ENCODE data around the gene ITPRIP. TPM values are rescaled to one million over a fixed set of nuclear protein-coding genes. Genes with fewer than 3 reads are reported as not detected.

ITPRIP gene
- total RNA-seq, 4 donors from 2014 or later: 1.8 to 25.1 (median 6.6) TPM

DNA sequence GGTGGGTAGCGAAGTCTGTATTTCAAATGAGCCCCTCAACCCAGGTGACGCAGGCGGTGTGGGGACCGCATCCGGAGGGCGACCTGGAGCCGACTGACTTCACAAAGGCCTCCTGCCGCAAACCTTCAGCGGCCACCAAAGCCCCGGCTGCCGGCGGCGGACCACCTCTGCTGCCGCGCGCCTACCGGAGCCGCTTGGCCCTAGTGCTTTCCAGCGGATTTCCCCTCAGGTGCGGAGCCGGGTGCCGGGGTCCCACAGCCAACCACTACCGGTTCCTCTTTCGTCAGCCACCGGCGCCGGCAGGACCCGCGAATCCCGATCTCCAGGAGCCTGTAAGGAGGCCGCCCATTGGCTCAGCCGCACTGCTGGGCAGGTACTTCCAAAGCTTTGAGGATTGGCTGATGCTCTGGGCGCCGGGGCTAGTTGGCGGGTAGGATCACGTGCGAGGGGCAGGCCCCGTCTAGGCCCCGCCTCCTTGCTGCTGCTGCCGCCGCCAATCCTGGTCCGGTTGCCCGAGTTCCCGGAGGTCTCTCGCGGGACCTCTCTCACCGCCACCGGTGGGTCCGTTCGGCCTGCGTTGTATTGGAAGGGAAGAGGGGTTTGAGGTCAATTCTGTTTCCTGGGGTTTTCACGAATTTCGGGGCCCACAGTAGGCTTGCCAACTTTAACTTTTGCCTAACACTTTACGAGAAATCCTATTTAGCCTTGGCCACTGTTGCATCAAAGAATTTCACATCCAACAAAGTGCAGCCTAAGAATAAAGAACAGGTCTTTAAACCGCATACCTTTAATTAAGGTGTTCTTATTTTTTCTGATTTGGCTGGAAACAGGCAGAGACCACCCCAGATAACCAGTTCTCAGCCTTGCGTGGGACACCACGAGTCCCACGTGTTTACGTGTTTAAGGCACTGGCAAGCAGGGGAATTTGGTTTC, 69.3 kb downstream of the ITPRIP start, which contains the start of gene GSTO2:
TSS of gene GSTO2 (plus strand) at position 472 of the 933 bp plus-strand sequence. CDS start 5,732 bp downstream, outside the sequence.
- in situ Hi-C loops (cut with MboI; ENCODE audit: low pct_ligation_motif_present in 1 of 4, low pct_unique_long_range_greater_than_20kb in 1 of 4, low sequenced_read_pairs in 3 of 4): no loop called here
- 5 to 13% methylated on average over 6 to 59 of the region's 59 CpGs for WGBS, 2 donors (ENCODE audit: low coverage in 1 of 2)
- H3K36me3 ChIP-seq: peaks cover 0 to 20% (median 4%) of the 10 kb centered on the region in 4 donors

DNA sequence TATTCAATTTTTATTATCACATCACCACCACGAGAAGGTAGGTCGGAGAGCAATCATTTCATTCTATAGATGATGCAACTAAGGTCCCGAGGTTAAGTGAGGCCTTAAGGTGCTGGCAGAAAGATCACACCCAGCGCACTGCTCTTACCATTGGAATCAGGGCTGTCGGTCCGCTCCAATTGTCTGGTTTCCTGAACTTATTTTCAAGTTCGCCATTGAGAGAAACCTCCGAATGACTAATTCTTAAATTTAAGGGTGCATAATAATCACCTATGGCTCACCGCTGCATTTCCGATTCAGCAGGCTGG, 69.9 kb downstream of the ITPRIP start:
- intact Hi-C loops (cut with DNase I; ENCODE audit: low total_unique reads) (no loop called here), in situ Hi-C loops (cut with MboI; ENCODE audit: low pct_ligation_motif_present in 1 of 4, low pct_unique_long_range_greater_than_20kb in 1 of 4, low sequenced_read_pairs in 3 of 4) (no loop called here)
- DNase-seq: no peak
- TF ChIP-seq, protein P1, sequence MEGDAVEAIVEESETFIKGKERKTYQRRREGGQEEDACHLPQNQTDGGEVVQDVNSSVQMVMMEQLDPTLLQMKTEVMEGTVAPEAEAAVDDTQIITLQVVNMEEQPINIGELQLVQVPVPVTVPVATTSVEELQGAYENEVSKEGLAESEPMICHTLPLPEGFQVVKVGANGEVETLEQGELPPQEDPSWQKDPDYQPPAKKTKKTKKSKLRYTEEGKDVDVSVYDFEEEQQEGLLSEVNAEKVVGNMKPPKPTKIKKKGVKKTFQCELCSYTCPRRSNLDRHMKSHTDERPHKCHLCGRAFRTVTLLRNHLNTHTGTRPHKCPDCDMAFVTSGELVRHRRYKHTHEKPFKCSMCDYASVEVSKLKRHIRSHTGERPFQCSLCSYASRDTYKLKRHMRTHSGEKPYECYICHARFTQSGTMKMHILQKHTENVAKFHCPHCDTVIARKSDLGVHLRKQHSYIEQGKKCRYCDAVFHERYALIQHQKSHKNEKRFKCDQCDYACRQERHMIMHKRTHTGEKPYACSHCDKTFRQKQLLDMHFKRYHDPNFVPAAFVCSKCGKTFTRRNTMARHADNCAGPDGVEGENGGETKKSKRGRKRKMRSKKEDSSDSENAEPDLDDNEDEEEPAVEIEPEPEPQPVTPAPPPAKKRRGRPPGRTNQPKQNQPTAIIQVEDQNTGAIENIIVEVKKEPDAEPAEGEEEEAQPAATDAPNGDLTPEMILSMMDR (IDR thresholded peaks at IDR 0.05): no peak
- TF ChIP-seq POLR2A (IDR thresholded peaks at IDR 0.05) (no peak), EP300 (IDR thresholded peaks at IDR 0.05; ENCODE audit: low read depth) (no peak), POLR2AphosphoS5 (IDR thresholded peaks at IDR 0.05) (no peak)
- no peaks in the 10 kb centered on the region for H3K27me3 ChIP-seq
- WGBS, 2 donors (ENCODE audit: low coverage in 1 of 2): 12% methylated on average over 10 of the region's 10 CpGs; no CpG with 5 or more reads in 1 of the 2 donors
- peaks cover 4 to 19% (median 16%) of the 10 kb centered on the region in 4 donors for H3K4me1 ChIP-seq
- H3K27ac ChIP-seq: peak overlapping the region; percentile 86 to 96 (median 90)
- peak overlapping the region; percentile 65 to 99 (median 76) for H3K4me3 ChIP-seq
- no peaks in the 10 kb centered on the region for H3K9me3 ChIP-seq
- H3K36me3 ChIP-seq: peaks cover 0 to 24% (median 4%) of the 10 kb centered on the region in 4 donors

More for the DNA sequence above, 69.3 kb downstream of the ITPRIP start, which contains the start of gene GSTO2:
- intact Hi-C loops (cut with DNase I; ENCODE audit: low total_unique reads): no loop called here
- no peaks in the 10 kb centered on the region for H3K9me3 ChIP-seq
- DNase-seq: peak; percentile 99
- H3K27ac ChIP-seq: peak within 1 kb of the TSS; percentile 86 to 96 (median 90)
- H3K4me1 ChIP-seq: peaks cover 4 to 19% (median 16%) of the 10 kb centered on the region in 4 donors
- H3K27me3 ChIP-seq: no peaks in the 10 kb centered on the region
- TF ChIP-seq POLR2AphosphoS5 (IDR thresholded peaks at IDR 0.05) (peak; percentile 76 to 84 (median 82)), EP300 (IDR thresholded peaks at IDR 0.05; ENCODE audit: low read depth) (no peak), POLR2A (IDR thresholded peaks at IDR 0.05) (peak; percentile 86)
- H3K4me3 ChIP-seq: peak within 1 kb of the TSS; percentile 65 to 99 (median 76)

DNA sequence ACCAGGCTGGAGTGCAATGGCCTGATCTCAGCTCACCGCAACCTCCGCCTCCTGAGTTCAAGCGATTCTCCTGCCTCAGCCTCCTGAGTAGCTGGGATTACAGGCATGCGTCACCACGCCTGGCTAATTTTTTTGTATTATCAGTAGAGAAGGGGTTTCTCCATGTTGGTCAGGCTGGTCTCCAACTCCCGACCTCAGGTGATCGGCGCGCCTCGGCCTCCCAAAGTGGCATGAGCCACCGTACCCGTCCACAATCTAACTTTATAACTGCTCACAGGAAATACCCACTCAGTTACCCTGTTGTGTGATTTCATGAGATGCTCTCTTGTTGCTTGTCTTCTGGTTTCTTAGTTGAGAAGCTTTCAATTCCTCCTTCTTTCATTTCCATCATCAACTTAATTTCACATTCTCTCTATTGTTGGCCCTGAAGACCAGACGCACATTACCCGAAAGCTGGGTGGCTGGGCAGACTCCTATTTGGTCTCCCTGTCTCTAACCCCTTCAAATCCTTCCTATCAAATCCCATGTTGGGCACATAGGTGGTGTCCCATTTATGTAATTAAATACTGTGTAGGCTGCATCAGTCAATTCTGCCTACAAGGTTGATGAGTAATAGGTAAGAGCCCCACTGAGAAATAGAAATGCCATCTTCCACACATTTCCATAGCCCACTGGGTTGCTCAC, 70.4 kb downstream of the ITPRIP start:
- in situ Hi-C loops (cut with MboI; ENCODE audit: low pct_ligation_motif_present in 1 of 4, low pct_unique_long_range_greater_than_20kb in 1 of 4, low sequenced_read_pairs in 3 of 4): no loop called here
- TF ChIP-seq POLR2A (IDR thresholded peaks at IDR 0.05) (no peak), EP300 (IDR thresholded peaks at IDR 0.05; ENCODE audit: low read depth) (no peak), POLR2AphosphoS5 (IDR thresholded peaks at IDR 0.05) (no peak)
- TF ChIP-seq, protein P1 (IDR thresholded peaks at IDR 0.05): no peak
- peaks cover 4 to 19% (median 16%) of the 10 kb centered on the region in 4 donors for H3K4me1 ChIP-seq
- peak overlapping the region in 3 of 4 donors; percentile 65 to 99 (median 82) for H3K4me3 ChIP-seq
- DNase-seq: no peak
- 51 to 78% methylated on average over 3 to 14 of the region's 14 CpGs for WGBS, 2 donors (ENCODE audit: low coverage in 1 of 2)
- H3K36me3 ChIP-seq: peaks cover 0 to 29% (median 6%) of the 10 kb centered on the region in 4 donors
- no peaks in the 10 kb centered on the region for H3K27me3 ChIP-seq
- intact Hi-C loops (cut with DNase I; ENCODE audit: low total_unique reads): no loop called here
- H3K9me3 ChIP-seq: no peaks in the 10 kb centered on the region
- H3K27ac ChIP-seq: peak overlapping the region; percentile 86 to 96 (median 90)

DNA sequence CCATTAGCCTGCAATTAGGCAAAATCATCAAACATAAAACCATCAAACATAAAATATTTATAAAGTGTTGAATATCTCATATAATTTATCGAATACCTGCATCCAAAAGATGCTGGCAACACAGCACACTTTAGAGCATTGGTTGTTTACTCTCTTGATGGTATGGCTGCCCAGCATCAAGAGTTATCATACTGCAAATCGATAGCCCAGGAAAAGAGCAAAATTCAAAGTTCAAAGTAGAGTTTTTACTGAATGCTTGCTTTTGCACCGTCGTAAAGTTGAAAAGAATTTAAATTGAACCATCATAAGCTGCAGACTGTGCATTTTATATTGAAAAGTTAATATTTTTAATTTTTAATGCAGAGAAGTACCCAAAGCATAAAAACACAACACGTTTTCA, 73.5 kb downstream of the ITPRIP start:
- WGBS, 2 donors (ENCODE audit: low coverage in 1 of 2): 73 to 79% methylated on average over 5 of the region's 5 CpGs
- in situ Hi-C loops (cut with MboI; ENCODE audit: low pct_ligation_motif_present in 1 of 4, low pct_unique_long_range_greater_than_20kb in 1 of 4, low sequenced_read_pairs in 3 of 4): no loop called here

More for the DNA sequence above, 73.5 kb downstream of the ITPRIP start:
- peaks cover 0 to 49% (median 16%) of the 10 kb centered on the region in 4 donors for H3K36me3 ChIP-seq
- TF ChIP-seq POLR2A (IDR thresholded peaks at IDR 0.05): no peak
- TF ChIP-seq, protein P1 (IDR thresholded peaks at IDR 0.05): no peak
- TF ChIP-seq POLR2AphosphoS5 (IDR thresholded peaks at IDR 0.05): no peak
- no peak for TF ChIP-seq EP300 (IDR thresholded peaks at IDR 0.05; ENCODE audit: low read depth)
- H3K27ac ChIP-seq: no peak overlapping the region
- H3K4me3 ChIP-seq: no peak overlapping the region
- intact Hi-C loops (cut with DNase I; ENCODE audit: low total_unique reads): no loop called here
- H3K4me1 ChIP-seq: peaks cover 4 to 38% (median 21%) of the 10 kb centered on the region in 4 donors
- H3K27me3 ChIP-seq: no peaks in the 10 kb centered on the region
- H3K9me3 ChIP-seq: no peaks in the 10 kb centered on the region
- no peak for DNase-seq
